Myocyte (in vitro differentiated cells): ENCODE results near the gene KIT. TPM values are rescaled to one million over a fixed set of nuclear protein-coding genes. Genes with fewer than 3 reads are reported as not detected.
"Not testable (repeated sequence)": the region's sequence is repeated elsewhere in the genome, so short reads cannot be mapped to it uniquely, and the experiment has no call there.

Source experiments
- DNase-seq: peaks from one replicate; pipeline ENCODE4 v3.0.0-alpha.2; 2012; ENCODE audit warnings: low read depth
- polyA plus RNA-seq: library from polyadenylated mRNA; unstranded; fragments of >200 nt; gene quantifications from one replicate; pipeline ENCODE4 v1.2.1, GENCODE V29; 2012; ENCODE audit warnings: missing spikeins
- total RNA-seq: library from RNA; depleted of rRNA; stranded (reverse); fragments of >200 nt; gene quantifications from 2 replicates; pipeline ENCODE4 v1.2.3, GENCODE V29; 2014

Gene KIT
- total RNA-seq: 0.03 and 0.10 TPM in 2 replicates
- polyA plus RNA-seq: 0.04 TPM

DNA sequence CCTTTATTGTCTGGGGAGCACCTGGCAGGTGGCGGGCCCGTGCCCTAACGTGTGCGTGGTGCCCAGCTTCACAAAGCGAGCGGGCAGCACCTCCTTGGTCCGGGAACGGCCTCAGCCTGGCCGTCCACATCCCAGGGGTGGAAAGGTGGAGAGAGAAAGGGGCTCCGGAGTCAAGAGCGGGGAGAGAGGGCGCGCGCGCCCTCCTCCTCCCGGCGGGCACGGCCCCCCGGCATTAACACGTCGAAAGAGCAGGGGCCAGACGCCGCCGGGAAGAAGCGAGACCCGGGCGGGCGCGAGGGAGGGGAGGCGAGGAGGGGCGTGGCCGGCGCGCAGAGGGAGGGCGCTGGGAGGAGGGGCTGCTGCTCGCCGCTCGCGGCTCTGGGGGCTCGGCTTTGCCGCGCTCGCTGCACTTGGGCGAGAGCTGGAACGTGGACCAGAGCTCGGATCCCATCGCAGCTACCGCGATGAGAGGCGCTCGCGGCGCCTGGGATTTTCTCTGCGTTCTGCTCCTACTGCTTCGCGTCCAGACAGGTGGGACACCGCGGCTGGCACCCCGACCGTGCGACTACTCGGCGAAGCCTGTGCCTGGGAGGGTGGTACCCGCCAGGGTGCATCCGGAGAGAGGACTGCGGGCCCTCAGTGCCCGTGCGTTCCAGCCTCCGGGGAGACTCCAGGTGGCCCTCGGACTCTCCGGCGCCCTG lies at the start of gene KIT:
Gene KIT (plus strand): TSS at position 407 of the 701 bp plus-strand sequence. CDS start 58 bp downstream, at position 465.
- peak; percentile 3 for DNase-seq

- no peak for DNase-seq
Measured at GRCh38 chr4:54609310-54609709, 48.4 kb upstream of the KIT start.

- DNase-seq: no peak
Measured at GRCh38 chr4:54614149-54614548, 43.6 kb upstream of the KIT start.

GRCh38 chr4:54620773-54621172 lies 37.0 kb upstream of the KIT start:
- no peak for DNase-seq

DNA sequence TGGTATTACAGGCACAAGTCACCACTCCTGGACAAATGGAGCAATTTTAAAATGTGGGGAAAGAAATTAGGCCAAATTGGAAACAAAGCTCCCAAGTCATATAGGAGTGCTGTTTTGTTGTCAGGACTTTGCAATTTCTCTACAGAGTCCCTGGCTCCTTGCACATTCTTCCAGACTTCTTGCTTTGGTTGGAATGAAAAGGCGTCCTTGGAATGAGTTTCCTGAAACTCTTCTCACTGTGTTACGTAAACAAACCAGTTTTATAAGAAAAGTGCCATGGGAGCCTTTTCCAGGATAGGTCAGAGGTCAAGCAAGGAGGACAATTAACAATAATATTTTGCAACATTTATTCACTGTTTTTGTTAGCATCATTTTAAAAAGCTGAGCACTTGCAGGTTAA lies 32.4 kb upstream of the KIT start:
- DNase-seq: no peak

- no peak for DNase-seq
Measured at GRCh38 chr4:54626113-54626512, 31.6 kb upstream of the KIT start.

- no peak for DNase-seq
Measured at GRCh38 chr4:54632537-54632936, 25.2 kb upstream of the KIT start.

- not testable (repeated sequence) for DNase-seq
Measured at GRCh38 chr4:54633102-54633740, 24.5 kb upstream of the KIT start.

GRCh38 chr4:54635318-54635717 lies 22.4 kb upstream of the KIT start:
- no peak for DNase-seq

- DNase-seq: no peak
Measured at GRCh38 chr4:54637325-54637724, 20.4 kb upstream of the KIT start.

GRCh38 chr4:54641101-54641500 lies 16.7 kb upstream of the KIT start:
- not testable (repeated sequence) for DNase-seq

DNA sequence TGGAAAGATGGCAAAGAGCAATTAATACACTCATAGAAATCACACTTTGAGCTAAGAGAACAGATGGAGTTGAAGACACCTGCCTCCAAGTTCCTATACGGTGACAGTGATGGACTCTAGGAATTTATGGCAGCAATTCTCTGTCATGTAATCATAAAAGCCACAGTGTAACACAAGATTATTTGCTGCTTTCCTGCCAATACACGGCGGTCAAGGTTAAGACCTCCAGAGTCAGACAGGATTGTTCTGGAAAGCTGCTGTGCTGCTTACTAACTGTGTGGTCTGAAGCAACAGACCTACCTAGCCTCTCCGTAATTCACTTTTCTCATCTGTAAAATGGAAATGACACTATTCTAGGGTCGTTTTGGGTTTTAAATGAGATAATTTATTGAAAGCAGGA lies 14.6 kb upstream of the KIT start:
- DNase-seq: no peak

DNA sequence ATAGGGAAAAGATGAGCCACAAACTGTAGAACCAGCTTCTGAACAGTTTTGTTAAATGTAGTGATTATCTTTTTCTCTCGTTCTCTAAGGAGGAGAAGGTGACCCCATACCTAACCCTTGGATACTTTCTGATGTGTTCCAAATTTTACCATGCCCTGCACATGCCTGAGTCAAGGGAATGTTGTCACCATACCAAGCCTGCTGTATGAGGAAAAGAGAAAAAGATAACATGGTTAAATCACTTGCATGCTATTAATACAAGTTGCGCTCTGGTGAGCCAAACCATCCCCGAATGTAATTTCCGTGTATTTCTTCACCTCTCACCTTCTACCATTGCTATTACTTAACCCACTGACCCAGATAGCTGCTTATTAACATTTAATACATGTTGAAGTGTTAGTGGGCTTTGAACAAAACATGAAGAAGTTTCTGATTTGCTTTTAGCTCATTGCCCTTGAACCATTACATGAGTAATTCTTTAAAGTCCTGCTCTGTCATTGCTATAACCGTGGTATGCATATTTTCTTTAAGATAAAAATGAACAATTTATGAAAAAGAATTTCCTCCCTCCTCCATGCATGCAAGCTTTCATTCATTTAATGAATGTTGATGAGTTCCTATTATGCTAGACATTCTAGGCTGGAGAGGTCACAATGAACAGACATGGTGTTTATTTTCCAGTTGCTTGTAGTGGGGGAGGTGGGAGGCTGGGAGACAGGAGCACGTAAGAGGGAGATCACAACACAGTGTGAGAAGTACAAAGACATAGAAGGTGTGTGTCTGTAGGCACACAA lies 13.6 kb upstream of the KIT start:
- no peak for DNase-seq

DNA sequence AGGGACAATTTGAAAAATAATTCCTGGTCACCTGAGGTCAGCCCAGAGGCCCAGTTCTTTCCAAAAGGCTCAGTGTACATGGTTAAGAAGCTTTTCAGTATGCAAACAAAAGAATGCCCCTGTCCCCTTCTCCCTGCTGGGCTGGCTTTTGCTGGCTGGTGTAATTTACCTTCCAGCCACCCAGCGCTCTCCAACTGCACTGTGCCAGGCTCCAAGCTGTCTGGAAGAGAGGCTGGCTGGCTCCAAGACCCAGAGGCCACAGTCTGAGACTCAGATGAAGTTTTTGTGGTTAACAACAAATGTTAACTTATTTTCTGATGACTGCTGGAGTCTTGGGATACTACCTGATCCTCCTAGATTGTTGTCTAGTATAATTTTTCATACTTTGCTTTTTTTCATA lies 11.9 kb upstream of the KIT start:
- DNase-seq: no peak

DNA sequence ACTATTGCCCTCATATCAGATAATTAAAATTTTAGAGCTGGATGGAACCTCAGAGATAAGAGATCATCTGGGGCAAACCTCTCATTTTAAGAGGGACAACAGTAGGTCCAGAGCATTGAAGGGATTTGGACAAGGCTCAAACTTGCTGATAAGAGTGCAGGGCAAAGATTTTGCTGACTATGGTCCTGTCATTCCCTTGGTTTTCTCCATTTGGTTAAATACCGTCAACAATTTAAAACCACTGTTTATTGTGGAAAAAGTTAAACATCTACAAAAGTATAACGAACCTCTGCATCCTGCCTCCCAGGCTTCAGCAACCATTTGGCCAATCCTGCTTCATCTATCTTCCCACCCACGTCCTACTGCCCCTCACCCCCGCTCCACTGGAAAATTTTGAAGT lies 10.7 kb upstream of the KIT start:
- DNase-seq: no peak

DNA sequence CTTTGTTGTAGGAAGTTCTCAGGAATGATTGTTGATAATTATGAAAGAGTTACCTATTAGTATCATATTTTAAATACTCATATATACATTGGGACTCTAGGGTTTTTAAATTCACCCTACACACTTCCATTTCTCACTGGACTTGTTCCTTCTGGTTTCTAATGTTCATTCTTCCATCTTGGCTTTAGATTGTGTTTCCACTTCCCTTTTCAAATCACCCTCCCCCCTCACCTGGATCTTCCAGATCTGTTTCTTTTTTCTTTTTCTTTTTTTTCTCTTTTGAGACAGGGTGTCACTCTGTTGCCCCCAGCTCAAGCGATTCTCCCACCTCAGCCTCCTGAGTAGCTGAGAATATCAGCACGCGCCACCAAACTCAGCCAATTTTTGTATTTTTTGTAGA lies 6.7 kb upstream of the KIT start:
- DNase-seq: no peak

- no peak for DNase-seq
Measured at GRCh38 chr4:54654753-54655152, 3.0 kb upstream of the KIT start.

DNA sequence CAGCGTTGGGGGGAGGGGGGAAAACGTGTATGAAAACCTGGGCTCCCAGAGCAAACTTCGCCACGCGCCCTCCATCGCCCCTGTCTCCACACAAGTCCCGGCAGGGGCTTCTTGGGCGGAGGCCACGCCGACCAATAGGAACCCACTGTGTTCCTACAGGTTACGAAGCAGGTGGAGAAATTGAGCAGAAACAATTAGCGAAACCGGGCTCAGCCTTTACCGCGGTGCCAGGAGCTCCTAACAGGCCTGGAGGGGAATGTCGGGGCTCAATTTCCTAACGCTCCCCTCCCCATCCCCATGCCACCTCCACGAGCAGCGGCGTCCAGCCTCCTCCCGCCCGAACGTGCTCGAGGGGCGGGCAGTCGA lies 589 bp upstream of the KIT start:
- no peak for DNase-seq

DNA sequence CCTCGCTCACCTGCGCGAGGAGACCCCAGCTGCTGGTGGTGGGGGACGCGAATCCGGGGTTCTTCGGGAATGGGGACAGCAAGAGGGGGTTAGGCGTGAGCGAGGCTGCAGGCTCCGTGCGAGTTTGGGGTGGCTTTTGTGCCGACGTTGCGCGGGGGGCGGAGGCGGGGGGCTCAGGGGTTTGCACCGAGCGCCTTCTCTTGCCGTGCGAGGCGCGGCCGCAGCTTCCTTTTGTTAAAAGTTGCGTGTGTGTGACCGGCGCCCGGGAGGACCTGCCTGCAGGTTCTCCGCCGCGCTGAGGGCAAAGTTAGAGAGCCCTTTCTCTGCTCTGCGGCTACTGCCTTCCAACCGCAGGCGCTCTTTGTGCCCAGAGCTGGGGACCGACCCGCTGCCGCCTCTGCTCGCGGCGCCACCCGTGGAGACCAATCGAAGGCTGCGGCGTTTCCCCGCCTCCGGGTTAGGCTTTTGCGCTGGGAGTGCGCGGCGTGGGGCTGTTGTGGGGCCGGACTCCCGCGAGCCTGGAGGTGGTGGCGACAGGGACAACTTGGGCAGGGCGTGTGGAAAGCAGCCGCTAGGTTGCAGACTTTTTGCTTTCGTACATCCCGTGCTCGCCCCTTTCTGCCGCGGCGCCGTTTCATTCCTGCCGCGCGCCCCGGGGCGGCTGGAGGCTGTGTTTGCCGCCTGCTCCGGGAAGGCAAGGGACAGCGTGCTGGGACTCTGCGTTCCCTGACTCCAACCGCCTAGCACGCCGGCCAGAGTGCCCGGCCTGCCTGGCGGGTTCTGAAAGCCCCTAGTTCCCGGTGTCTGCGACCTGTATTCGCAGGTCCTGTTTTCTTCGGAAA lies 716 bp downstream of the KIT start:
- peak; percentile 53 for DNase-seq

DNA sequence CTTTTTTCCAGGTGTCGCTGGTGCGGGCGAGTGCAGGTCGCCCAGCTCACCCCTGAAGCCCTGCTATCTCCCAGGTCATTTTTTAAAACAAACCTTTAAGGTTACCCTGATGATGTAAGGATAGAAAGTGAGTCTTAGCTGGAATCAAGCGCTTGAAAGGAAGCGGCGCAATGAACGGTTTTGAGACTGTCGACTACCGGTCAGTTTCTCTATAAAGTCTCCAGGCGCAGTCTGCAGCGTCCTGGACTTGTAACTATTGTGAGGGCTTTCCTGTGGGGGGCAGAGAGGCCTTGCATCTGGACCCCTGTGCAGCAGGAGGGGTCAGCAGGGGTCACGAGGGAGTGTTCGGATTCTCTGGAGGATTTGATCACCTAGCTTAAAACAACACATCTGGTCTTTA lies 1.6 kb downstream of the KIT start:
- no peak for DNase-seq

DNA sequence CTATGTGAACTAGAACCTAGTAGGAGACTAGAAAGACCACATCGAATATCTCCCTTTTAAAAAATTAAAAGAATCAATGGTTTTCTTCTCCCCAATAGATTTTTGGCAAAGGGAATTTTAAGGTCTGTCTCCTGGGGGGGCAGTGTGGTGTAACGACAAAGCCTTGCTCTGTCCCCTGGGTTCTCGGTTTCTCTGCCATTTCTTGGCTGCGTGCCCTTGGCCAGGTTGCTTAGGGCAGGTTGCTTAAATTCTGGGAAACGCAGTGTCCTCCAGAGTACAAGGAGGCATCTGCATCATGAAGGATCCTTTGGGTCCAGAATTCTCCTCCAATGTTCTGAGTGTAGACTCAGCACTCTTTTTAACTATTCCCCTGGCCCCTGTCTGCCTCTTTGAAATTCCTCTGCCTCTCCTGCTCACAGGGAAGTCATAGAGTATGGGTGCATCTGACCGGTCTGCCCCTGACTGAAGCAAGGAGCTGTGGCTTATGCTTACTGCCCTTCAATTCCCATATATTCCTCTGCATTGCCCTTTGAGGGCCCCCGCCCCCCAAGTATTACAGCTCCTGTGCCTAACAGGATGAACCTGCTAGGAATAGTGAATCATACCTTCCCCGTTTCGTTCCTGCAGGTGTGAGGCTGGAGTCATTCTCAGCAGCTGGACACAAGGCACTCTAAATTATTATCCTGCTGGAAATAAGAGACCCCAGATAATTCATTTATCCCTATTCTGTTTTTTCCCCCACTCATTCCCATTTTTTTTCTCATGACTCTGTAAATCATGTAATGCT lies 2.2 kb downstream of the KIT start:
- DNase-seq: no peak
